HL-60 (cell line): Measurements from ENCODE around the gene CCDC47.

Experiments used
- DNase-seq, 2 experiments: peaks; one replicate each; pipeline ENCODE4 v3.0.0-alpha.2; 2010 to 2020; ENCODE audit warnings: low read depth in 1 of 2, low spot score in 1 of 2
- H3K27ac ChIP-seq: fragments of 250-450 bp; sonication (Bioruptor Pico); replicated peaks from 2 replicates; pipeline ENCODE4 v1.5.1; 2020; ENCODE audit warnings: mild to moderate bottlenecking, moderate library complexity
- H3K27me3 ChIP-seq: fragments of 250-450 bp; sonication (Bioruptor Pico); 2 replicates; pipeline ENCODE4 v1.5.1; 2021; ENCODE audit warnings: mild to moderate bottlenecking, moderate library complexity; ENCODE audit not compliant: insufficient read depth, poor library complexity, severe bottlenecking
- H3K4me3 ChIP-seq: replicated peaks from 2 replicates; pipeline ENCODE4 v1.5.1; 2011; ENCODE audit warnings: mild to moderate bottlenecking, control low read depth, low read length; ENCODE audit not compliant: insufficient read depth
- GABPA ChIP-seq: IDR thresholded peaks from 2 replicates; pipeline ENCODE4 v1.6.1; 2012; ENCODE audit warnings: low read depth
- POLR2AphosphoS5 ChIP-seq: IDR thresholded peaks from 2 replicates; pipeline ENCODE4 v1.6.1; 2012; ENCODE audit warnings: low read depth
- SPI1 ChIP-seq: IDR thresholded peaks from 2 replicates; pipeline ENCODE4 v1.6.1; 2012; ENCODE audit warnings: low read depth, mild to moderate bottlenecking, borderline replicate concordance
- TF ChIP-seq, protein P1 (sequence below): IDR thresholded peaks from 2 replicates; pipeline ENCODE4 v1.6.1; 2012; ENCODE audit warnings: low read depth; ENCODE audit not compliant: insufficient replicate concordance
- TF ChIP-seq, protein P2 (sequence below): IDR thresholded peaks from one replicate; pipeline ENCODE4 v1.5.1; 2011; ENCODE audit warnings: low read length, control low read depth, inconsistent platforms; ENCODE audit not compliant: insufficient read depth

The CCDC47 gene

DNA sequence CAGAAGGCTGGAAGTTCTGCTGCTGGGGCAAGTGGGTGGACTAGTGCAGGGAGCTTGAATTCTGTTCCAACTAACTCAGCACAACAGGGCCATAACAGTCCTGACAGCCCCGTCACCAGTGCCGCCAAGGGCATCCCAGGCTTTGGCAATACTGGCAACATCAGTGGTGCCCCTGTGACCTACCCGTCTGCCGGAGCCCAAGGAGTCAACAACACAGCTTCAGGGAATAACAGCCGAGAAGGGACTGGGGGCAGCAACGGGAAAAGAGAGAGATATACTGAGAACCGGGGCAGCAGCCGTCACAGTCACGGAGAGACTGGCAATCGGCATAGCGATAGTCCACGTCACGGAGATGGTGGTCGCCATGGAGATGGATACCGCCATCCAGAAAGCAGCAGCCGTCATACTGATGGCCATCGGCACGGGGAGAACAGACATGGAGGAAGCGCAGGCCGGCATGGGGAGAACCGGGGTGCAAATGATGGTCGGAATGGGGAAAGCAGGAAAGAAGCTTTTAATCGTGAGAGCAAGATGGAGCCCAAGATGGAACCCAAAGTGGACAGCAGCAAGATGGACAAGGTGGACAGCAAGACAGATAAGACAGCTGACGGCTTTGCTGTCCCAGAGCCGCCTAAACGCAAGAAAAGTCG lies 44.5 kb upstream of the CCDC47 start:
- TF ChIP-seq, protein P1, sequence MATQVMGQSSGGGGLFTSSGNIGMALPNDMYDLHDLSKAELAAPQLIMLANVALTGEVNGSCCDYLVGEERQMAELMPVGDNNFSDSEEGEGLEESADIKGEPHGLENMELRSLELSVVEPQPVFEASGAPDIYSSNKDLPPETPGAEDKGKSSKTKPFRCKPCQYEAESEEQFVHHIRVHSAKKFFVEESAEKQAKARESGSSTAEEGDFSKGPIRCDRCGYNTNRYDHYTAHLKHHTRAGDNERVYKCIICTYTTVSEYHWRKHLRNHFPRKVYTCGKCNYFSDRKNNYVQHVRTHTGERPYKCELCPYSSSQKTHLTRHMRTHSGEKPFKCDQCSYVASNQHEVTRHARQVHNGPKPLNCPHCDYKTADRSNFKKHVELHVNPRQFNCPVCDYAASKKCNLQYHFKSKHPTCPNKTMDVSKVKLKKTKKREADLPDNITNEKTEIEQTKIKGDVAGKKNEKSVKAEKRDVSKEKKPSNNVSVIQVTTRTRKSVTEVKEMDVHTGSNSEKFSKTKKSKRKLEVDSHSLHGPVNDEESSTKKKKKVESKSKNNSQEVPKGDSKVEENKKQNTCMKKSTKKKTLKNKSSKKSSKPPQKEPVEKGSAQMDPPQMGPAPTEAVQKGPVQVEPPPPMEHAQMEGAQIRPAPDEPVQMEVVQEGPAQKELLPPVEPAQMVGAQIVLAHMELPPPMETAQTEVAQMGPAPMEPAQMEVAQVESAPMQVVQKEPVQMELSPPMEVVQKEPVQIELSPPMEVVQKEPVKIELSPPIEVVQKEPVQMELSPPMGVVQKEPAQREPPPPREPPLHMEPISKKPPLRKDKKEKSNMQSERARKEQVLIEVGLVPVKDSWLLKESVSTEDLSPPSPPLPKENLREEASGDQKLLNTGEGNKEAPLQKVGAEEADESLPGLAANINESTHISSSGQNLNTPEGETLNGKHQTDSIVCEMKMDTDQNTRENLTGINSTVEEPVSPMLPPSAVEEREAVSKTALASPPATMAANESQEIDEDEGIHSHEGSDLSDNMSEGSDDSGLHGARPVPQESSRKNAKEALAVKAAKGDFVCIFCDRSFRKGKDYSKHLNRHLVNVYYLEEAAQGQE: no peak
- TF ChIP-seq, protein P2, sequence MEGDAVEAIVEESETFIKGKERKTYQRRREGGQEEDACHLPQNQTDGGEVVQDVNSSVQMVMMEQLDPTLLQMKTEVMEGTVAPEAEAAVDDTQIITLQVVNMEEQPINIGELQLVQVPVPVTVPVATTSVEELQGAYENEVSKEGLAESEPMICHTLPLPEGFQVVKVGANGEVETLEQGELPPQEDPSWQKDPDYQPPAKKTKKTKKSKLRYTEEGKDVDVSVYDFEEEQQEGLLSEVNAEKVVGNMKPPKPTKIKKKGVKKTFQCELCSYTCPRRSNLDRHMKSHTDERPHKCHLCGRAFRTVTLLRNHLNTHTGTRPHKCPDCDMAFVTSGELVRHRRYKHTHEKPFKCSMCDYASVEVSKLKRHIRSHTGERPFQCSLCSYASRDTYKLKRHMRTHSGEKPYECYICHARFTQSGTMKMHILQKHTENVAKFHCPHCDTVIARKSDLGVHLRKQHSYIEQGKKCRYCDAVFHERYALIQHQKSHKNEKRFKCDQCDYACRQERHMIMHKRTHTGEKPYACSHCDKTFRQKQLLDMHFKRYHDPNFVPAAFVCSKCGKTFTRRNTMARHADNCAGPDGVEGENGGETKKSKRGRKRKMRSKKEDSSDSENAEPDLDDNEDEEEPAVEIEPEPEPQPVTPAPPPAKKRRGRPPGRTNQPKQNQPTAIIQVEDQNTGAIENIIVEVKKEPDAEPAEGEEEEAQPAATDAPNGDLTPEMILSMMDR: no peak
- TF ChIP-seq GABPA (no peak), POLR2AphosphoS5 (no peak), SPI1 (no peak)
- Histone ChIP-seq H3K4me3 (no peak overlapping the region), H3K27ac (no peak overlapping the region), H3K27me3 (no peaks in the 10 kb centered on the region)
- DNase-seq: no peak

DNA sequence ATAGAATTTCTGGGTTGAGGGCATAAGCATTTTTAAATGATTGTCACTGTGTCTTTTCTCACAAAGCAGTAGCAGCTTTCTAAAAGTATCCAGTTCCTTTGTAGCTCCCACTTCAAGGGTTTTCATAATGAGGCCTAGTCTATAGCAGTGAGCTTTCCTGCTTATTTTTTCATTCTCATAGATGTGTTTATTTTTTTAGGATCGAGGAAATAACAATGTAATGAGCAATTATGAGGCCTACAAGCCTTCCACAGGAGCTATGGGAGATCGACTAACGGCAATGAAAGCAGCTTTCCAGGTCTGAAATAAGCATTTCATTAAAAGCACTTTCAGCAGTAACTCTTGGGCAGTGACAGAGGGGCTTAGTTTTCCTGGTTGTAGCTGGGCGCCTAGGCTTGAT lies 43.3 kb upstream of the CCDC47 start:
- no peak overlapping the region for H3K27ac ChIP-seq
- no peak overlapping the region for H3K4me3 ChIP-seq
- DNase-seq: no peak
- no peaks in the 10 kb centered on the region for H3K27me3 ChIP-seq
- TF ChIP-seq, protein P2: no peak
- TF ChIP-seq GABPA (no peak), POLR2AphosphoS5 (no peak), SPI1 (no peak)
- TF ChIP-seq, protein P1: no peak

DNA sequence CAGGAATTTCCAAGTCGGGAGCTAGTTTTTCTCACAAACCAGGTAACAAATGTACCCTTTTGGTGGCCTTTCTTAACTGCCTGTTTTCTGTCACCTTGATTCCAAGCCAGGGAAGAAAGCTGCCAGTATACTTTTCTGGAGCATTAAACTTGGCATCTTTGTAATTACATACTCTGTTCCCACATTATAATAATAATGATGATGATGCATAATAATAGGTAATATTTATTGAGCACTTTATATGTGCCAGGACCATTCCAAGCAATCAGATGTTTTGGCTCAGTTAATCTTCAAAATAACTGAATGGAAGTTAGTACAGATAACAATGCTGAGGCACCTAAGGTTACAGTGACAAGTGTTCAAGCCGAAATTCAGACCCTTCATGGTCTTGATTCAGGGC lies 42.7 kb upstream of the CCDC47 start:
- Histone ChIP-seq H3K27me3 (no peaks in the 10 kb centered on the region), H3K4me3 (no peak overlapping the region), H3K27ac (no peak overlapping the region)
- DNase-seq: no peak
- TF ChIP-seq, protein P1: no peak
- TF ChIP-seq GABPA (no peak), SPI1 (no peak), POLR2AphosphoS5 (no peak)
- TF ChIP-seq, protein P2: no peak
